GM12872 (cell line): ENCODE measurements around the gene RSBN1L.

Source experiments
- CTCF ChIP-seq: IDR thresholded peaks from 3 replicates; pipeline ENCODE4 v1.5.1; 2011; ENCODE audit warnings: low read depth, mild to moderate bottlenecking, low read length, moderate library complexity; ENCODE audit not compliant: insufficient read depth

RSBN1L gene

GRCh38 chr7:77765481-77765880 lies 69.2 kb downstream of the RSBN1L start:
- TF ChIP-seq CTCF: no peak

DNA sequence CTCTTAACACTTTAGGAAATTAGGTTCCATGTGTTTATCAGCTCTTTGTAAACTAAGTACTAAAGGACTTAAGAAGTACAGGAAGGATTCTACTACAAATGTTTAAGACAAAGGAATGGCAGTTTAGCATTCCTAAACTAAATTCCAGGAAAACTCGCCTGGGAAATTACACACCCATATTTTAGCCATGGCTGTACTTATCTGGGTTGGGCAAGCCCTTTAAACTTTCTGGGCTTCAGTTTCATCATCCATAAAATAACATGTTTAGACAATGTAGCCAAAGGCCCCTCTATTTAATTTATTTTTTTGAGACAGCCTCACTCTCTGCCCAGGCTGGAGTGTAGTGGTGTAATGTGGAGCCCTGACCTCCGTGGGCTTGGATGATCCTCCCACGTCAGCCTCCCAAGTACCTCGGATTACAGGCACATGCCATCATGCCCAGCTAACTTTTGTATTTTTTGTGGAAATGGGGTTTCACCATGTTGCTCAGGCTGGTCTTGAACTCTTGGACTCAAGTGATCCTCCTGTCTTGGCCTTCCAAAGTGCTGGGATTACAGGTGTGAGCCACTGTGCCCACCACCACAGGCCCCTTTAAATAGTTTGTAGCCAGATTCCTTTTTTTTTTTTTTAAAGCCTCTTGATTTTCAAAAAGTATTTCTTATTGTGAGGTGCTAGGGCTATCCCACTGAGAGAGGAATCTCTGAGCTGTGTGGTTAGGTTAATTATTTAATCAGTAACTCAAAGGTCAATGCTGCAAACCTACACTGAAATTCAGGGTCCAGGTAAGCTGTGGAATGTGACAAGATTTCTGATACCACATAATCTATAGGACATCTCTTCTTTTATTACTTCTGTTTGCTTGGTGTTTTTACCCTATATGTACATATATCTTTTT lies 69.9 kb downstream of the RSBN1L start:
- TF ChIP-seq CTCF: no peak

GRCh38 chr7:77766801-77767605 lies 70.7 kb downstream of the RSBN1L start:
- no peak for TF ChIP-seq CTCF

DNA sequence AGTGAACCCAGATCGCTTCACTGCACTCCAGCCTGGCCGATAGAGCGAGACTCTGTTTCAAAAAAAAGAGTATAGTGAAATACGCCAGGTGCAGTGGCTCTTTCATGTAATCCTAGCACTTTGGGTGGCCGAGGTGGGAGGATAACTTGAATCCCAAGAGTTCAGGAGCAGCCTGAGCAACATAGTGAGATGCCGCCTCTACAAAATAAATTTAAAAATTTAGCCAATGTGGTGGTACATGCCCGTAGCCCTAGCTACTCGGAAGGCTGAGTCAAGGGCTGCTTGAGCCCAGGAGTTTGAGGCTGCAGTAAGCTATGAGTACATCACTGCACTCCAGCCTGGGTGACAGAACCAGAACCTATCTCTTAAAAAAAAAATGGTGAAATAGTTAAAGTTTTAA lies 74.1 kb downstream of the RSBN1L start:
- TF ChIP-seq CTCF: no peak

GRCh38 chr7:77771901-77772300 lies 75.6 kb downstream of the RSBN1L start:
- TF ChIP-seq CTCF: no peak

DNA sequence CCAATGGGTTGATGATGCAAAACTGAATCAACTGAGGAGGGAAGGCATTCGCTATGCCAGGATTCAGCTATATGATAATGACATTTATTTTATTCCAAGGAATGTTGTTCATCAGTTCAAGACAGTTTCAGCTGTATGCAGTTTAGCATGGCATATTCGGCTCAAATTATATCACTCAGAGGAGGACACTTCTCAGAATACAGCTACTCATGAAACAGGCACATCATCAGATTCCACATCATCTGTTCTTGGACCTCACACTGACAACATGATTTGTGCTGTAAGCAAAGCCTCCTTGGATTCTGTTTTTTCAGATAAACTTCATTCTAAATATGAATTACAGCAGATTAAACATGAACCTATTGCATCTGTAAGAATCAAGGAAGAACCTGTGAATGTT lies 82.3 kb downstream of the RSBN1L start:
- no peak for TF ChIP-seq CTCF

- TF ChIP-seq CTCF: no peak
Observed at GRCh38 chr7:77782383-77782782, 86.1 kb downstream of the RSBN1L start.
